KMS-11 (cell line): Measurements from ENCODE around the gene SCN4B.

ENCODE experiments used
- H2AFZ ChIP-seq: fragments of 200-600 bp; sonication (generic); 2 replicates; pipeline ENCODE4 v1.6.1; 2016; ENCODE audit warnings: antibody characterized with exemption, mixed run types, low read depth
- H3K27ac ChIP-seq: fragments of 200-600 bp; sonication (generic); 2 replicates; pipeline ENCODE4 v1.6.1; 2016; ENCODE audit warnings: mild to moderate bottlenecking, mixed run types
- H3K27me3 ChIP-seq: fragments of 200-600 bp; sonication (generic); 2 replicates; pipeline ENCODE4 v1.6.1; 2017; ENCODE audit warnings: mild to moderate bottlenecking, low read depth, mixed run types, moderate library complexity; ENCODE audit not compliant: insufficient read depth
- H3K36me3 ChIP-seq: fragments of 200-600 bp; sonication (generic); 2 replicates; pipeline ENCODE4 v1.6.1; 2017; ENCODE audit warnings: mild to moderate bottlenecking, mixed run types; ENCODE audit not compliant: insufficient read depth
- H3K4me1 ChIP-seq: fragments of 200-600 bp; sonication (generic); 2 replicates; pipeline ENCODE4 v1.6.1; 2016; ENCODE audit warnings: mild to moderate bottlenecking, low read depth, mixed run types; ENCODE audit not compliant: poor library complexity, severe bottlenecking
- H3K4me2 ChIP-seq: fragments of 200-600 bp; sonication (generic); 2 replicates; pipeline ENCODE4 v1.7.0; 2016; ENCODE audit warnings: mild to moderate bottlenecking, mixed run types
- H3K4me3 ChIP-seq: fragments of 200-600 bp; sonication (generic); IDR thresholded peaks from 2 replicates; pipeline ENCODE4 v1.6.1; 2017; ENCODE audit warnings: low read depth, low read length, mixed read lengths; ENCODE audit not compliant: insufficient read depth
- H3K79me2 ChIP-seq: fragments of 200-600 bp; sonication (generic); 2 replicates; pipeline ENCODE4 v1.6.1; 2016; ENCODE audit warnings: low read depth, mixed run types; ENCODE audit not compliant: insufficient read depth
- H3K9ac ChIP-seq: fragments of 200-600 bp; sonication (generic); 2 replicates; pipeline ENCODE4 v1.6.1; 2016; ENCODE audit warnings: mild to moderate bottlenecking, mixed run types
- H4K20me1 ChIP-seq: fragments of 200-600 bp; sonication (generic); 2 replicates; pipeline ENCODE4 v1.6.1; 2016; ENCODE audit warnings: mild to moderate bottlenecking, mixed run types; ENCODE audit not compliant: insufficient read depth
- CTCF ChIP-seq: fragments of 200-600 bp; sonication (generic); conservative IDR thresholded peaks from 2 replicates; pipeline ENCODE4 v1.6.1; 2017; ENCODE audit warnings: low read depth, mild to moderate bottlenecking, antibody characterized with exemption, low read length, moderate library complexity, mixed read lengths

The SCN4B gene

DNA sequence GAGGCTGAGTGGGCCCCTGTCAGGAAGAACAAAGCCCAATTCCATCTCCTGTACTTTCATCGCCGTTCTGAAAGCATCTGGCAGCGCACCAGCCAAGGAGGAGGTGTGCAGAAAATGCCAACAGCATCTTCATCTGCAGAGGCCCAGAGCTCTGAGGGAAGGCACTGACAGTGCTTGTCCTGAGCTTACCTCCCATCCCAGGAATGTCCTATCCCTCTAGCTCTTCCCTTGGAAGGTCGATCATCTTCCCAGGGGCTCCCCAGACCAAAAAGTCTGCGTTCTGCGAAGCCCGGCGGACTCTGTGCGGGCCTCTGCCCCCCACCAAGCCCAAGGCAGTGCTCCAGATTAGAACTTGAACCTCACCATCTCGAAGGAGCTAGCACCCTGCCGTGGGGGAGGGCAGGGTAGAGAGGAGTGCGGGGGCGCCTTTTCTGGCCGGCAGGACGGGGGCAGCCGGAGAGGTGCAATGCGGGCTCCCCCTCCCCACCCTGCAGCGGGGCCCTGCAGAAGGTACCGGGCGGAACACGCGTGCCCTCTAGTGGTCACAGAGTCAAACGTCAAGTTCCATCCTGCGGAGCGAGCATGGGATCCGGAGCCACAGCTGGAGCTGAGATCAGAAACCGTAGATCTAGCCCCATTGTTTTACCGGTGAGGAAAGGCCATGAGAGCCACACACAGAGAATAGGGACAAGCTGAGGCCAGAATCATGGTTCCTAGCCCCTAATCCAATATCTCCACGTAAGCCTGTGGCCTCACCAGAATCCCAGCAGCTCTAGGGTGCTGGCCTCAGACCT lies 18.8 kb upstream of the SCN4B start:
- Histone ChIP-seq H3K4me3 (no peak overlapping the region), H3K4me2 (no peak overlapping the region), H4K20me1 (no peaks in the 10 kb centered on the region), H3K4me1 (no peaks in the 10 kb centered on the region), H3K27me3 (no peaks in the 10 kb centered on the region; the same call in 1 of the 2 replicates), H2AFZ (0 out of 2 replicates have a peak overlapping the region, but pooled peaks have one; percentile 33), H3K79me2 (no peaks in the 10 kb centered on the region), H3K9ac (no peak overlapping the region), H3K27ac (no peak overlapping the region), H3K36me3 (no peaks in the 10 kb centered on the region)
- TF ChIP-seq CTCF: peak; percentile 83

- Histone ChIP-seq H3K36me3 (no peaks in the 10 kb centered on the region), H3K27me3 (no peaks in the 10 kb centered on the region; the same call in 1 of the 2 replicates), H3K4me2 (no peak overlapping the region), H3K27ac (no peak overlapping the region), H2AFZ (no peak overlapping the region), H3K4me3 (no peak overlapping the region), H4K20me1 (no peaks in the 10 kb centered on the region), H3K79me2 (no peaks in the 10 kb centered on the region), H3K4me1 (no peaks in the 10 kb centered on the region), H3K9ac (no peak overlapping the region)
- TF ChIP-seq CTCF: no peak
Measured at GRCh38 chr11:118170882-118171268, 18.3 kb upstream of the SCN4B start.

DNA sequence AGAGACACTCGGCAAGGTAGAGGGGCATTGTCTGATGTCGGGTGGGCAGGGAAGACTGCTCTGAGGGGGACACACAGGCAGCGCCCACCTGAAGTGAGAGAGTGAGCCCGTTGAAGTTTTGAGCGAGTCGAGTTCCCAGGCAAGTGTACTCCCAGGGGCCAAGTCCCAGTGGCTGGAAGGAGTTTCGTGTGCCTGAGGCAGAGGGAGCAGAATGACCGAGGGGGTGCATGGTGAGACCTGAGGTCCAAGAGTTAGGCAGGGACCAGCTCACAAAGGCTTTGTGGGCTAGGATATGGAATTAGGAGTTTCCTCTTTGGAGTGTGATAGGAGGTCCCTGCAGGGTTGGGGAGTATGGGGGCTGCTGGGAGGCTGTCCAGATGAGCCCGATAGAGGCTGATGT lies 17.6 kb upstream of the SCN4B start:
- Histone ChIP-seq H3K27ac (no peak overlapping the region), H3K79me2 (no peaks in the 10 kb centered on the region), H2AFZ (no peak overlapping the region), H3K36me3 (no peaks in the 10 kb centered on the region), H3K4me1 (no peaks in the 10 kb centered on the region), H4K20me1 (no peaks in the 10 kb centered on the region), H3K27me3 (no peaks in the 10 kb centered on the region; the same call in 1 of the 2 replicates), H3K4me2 (no peak overlapping the region), H3K9ac (no peak overlapping the region), H3K4me3 (no peak overlapping the region)
- no peak for TF ChIP-seq CTCF

DNA sequence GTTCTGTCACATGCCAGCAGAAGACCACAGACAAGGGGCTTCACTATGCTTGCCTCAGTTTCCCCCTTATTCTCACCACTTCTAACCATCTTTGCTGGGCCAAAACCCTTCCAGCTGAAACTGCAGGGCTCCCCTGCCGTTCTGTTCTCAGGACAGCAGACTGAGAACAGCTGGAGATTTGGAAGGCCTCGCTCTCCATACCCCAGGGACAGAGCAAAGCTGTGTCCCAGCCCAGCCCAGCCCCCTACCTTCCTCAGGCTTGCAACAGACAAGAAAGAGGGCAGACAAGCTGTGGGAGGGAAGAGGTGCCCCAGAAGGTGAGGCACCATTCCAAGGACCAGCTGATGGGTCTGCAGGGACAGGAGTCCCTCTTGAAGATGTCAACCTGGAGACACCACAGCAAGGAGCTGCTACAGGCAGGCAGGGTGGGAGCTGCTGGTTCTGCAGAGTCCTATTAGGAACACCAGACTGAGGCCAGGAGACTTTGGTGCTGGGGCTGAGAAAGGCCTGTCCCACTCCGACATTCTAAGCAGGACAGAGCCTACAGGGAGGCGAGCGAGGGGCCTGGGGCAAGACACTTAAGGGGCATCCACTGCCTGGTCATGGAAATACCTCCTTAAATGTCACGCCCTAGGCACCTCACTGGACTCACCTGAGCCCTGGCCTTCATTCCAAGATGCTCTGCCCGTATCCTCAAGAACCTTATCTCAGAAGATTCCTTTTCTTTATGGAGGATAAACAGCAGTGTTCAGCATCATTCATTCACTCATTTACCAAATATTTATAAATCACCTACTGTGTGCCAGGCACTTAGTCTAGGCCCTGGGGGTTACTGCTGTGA lies 16.9 kb upstream of the SCN4B start:
- no peak overlapping the region for H3K4me3 ChIP-seq
- H3K27me3 ChIP-seq: no peaks in the 10 kb centered on the region; the same call in 1 of the 2 replicates
- no peak overlapping the region for H3K9ac ChIP-seq
- no peaks in the 10 kb centered on the region for H3K36me3 ChIP-seq
- no peak overlapping the region for H3K27ac ChIP-seq
- no peaks in the 10 kb centered on the region for H3K79me2 ChIP-seq
- H3K4me2 ChIP-seq: no peak overlapping the region
- no peaks in the 10 kb centered on the region for H3K4me1 ChIP-seq
- no peaks in the 10 kb centered on the region for H4K20me1 ChIP-seq
- H2AFZ ChIP-seq: no peak overlapping the region
- no peak for TF ChIP-seq CTCF
